ENCODE results near the gene SPCS2.

GRCh38 chr11:74933765-74934164 lies 15.3 kb upstream of the SPCS2 start:
- TF ChIP-seq TEAD4 (IDR thresholded peaks at IDR 0.05; ENCODE audit: borderline replicate concordance, insufficient read depth), result no peak
- no peak for TF ChIP-seq MAX (IDR thresholded peaks at IDR 0.05; ENCODE audit: low read depth)
- no peak for TF ChIP-seq ZBTB33 (IDR thresholded peaks at IDR 0.05; ENCODE audit: borderline replicate concordance, low read depth)
- no peak for TF ChIP-seq EP300 (IDR thresholded peaks at IDR 0.05; ENCODE audit: borderline replicate concordance in 1 of 2, low read depth in 1 of 2, low read length in 1 of 2)
- TF ChIP-seq TAF1 (IDR thresholded peaks at IDR 0.05; ENCODE audit: borderline replicate concordance, low read depth, low read length), result no peak
- TF ChIP-seq FOXM1 (IDR thresholded peaks at IDR 0.05; ENCODE audit: low read depth), result no peak
- TF ChIP-seq ELF1 (IDR thresholded peaks at IDR 0.05), result no peak
- no peak for TF ChIP-seq MXI1 (IDR thresholded peaks at IDR 0.05; ENCODE audit: low read depth, low read length)
- no peak for TF ChIP-seq EZH2phosphoT487 (IDR thresholded peaks at IDR 0.05; ENCODE audit: borderline replicate concordance, low read depth)
